ENCODE measurements around the gene SPATA16.

DNA sequence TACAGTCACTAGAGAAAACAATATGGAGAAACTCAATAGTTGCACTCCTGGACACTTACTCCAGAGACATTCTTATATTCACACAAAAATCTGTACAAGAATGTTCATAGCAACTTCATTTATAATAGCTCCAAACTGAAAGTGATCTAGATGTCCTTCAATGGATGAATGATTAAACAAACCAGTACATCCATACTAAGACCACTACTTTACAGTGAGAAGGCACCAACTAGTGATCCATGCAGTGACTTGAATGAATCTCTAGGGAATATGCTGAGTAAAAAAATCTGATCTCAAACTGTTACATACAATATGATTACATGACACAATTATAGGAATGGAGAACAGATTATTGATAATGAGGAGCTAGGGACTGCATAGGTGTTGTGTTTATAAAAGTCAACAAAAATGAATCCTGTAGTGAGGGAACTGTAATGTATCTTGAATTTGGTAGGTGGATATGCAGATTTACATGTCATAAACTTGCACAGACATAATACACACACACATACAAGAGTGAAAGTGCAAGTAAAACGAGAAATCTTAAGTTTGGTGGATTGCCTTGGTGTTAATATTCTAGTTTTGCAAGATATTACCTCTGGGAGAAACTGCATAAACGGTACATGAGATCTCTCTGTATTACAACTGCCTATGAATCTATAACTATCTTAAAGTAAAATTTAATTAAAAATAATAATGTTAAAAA lies 85.7 kb downstream of the SPATA16 start:
- TF ChIP-seq, protein P1, sequence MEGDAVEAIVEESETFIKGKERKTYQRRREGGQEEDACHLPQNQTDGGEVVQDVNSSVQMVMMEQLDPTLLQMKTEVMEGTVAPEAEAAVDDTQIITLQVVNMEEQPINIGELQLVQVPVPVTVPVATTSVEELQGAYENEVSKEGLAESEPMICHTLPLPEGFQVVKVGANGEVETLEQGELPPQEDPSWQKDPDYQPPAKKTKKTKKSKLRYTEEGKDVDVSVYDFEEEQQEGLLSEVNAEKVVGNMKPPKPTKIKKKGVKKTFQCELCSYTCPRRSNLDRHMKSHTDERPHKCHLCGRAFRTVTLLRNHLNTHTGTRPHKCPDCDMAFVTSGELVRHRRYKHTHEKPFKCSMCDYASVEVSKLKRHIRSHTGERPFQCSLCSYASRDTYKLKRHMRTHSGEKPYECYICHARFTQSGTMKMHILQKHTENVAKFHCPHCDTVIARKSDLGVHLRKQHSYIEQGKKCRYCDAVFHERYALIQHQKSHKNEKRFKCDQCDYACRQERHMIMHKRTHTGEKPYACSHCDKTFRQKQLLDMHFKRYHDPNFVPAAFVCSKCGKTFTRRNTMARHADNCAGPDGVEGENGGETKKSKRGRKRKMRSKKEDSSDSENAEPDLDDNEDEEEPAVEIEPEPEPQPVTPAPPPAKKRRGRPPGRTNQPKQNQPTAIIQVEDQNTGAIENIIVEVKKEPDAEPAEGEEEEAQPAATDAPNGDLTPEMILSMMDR (conservative IDR thresholded peaks at IDR 0.05; ENCODE audit: low read length) = no peak
- TF ChIP-seq EZH2phosphoT487 (IDR thresholded peaks at IDR 0.05; ENCODE audit: borderline replicate concordance) = no peak

Measured in Loucy (cell line).